Mucosa of descending colon (tissue), 3 donors: Measurements from ENCODE around the gene CLDN6. TPM values are rescaled to one million over a fixed set of nuclear protein-coding genes. Genes with fewer than 3 reads are reported as not detected.
A peak's percentile ranks its signal among the peaks of the same experiment; 100 is the strongest.

Experiments
- ATAC-seq: fragments of 200-7000 bp; cut with Tn5 transposase; one replicate; pipeline ENCODE4 v1.9.1; 2020; ENCODE audit warnings: mild to moderate bottlenecking, moderate library complexity
- DNase-seq, 3 donors: peaks; one replicate each; pipeline ENCODE4 v3.0.0-alpha.2; 2020
- H3K36me3 ChIP-seq: fragments of 200-600 bp; one replicate; pipeline ENCODE4 v1.8.0; 2021; ENCODE audit warnings: low read depth, mild to moderate bottlenecking
- H3K4me1 ChIP-seq: fragments of 200-600 bp; one replicate; pipeline ENCODE4 v1.8.0; 2021; ENCODE audit warnings: low read depth, mild to moderate bottlenecking
- H3K4me3 ChIP-seq: fragments of 200-600 bp; one replicate; pipeline ENCODE4 v1.8.0; 2021; ENCODE audit warnings: mild to moderate bottlenecking
- H3K9me3 ChIP-seq: fragments of 200-600 bp; one replicate; pipeline ENCODE4 v1.8.0; 2021; ENCODE audit warnings: mild to moderate bottlenecking
- intact Hi-C, 2 donors: fragments of 100-400 bp; cut with DNase I in 1 of 2; cut with micrococcal nuclease in 1 of 2; formaldehyde crosslinking; loops; one replicate each; pipeline versions ENCODE4 v1.11.0 to v1.11.1; 2022; cut with DNase I, micrococcal nuclease
- total RNA-seq, 3 donors: library from RNA; stranded (reverse); fragmentation: NEBNext Ultra II Directional in 2 of 3; extraction: Animal tissue kit (Norgen Biotek cat#: 25700) in 2 of 3; gene quantifications; one replicate each; pipeline versions ENCODE4 v1.2.1 to v1.2.4, GENCODE V29; 2021 to 2023
- TF ChIP-seq, protein P1 (sequence below): fragments of 200-600 bp; IDR thresholded peaks from one replicate; pipeline ENCODE4 v1.8.0; 2022; ENCODE audit warnings: antibody characterized with exemption, mild to moderate bottlenecking
- donor health status: DM: no; HTN: no; CAD: no; lungs with moderate emphysema.
- donor health status: DM: no; HTN: no; CAD: no.
- donor health status: DM: no; HTN: yes; CAD: no.

CLDN6 gene
- total RNA-seq, 3 donors from 2014 or later = not detected

DNA sequence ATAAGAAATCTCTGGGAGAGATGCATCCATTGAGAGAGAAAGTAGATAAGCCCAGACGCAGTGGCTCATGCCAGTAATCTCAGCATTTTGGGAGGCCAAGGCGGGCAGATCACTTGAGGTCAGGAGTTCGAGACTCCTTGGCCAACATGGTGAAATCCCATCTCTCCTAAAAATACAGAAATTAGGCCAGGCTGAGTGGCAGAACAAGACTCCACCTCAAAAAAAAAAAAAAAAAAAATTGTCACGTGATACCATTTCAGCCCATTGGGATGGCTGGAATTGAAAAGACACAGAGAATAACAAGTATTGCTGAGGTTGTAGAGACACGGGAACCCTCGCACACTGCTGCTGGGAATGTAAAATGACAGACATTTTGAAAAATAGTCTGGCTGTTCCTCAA, 44.6 kb upstream of the CLDN6 start:
- ATAC-seq (no peak), DNase-seq (peak in 1 of 3 donors; percentile 2)
- Histone ChIP-seq H3K9me3 (no peaks in the 10 kb centered on the region), H3K36me3 (no peaks in the 10 kb centered on the region), H3K4me1 (peaks cover 38% of the 10 kb centered on the region), H3K4me3 (no peak overlapping the region)
- TF ChIP-seq, protein P1, sequence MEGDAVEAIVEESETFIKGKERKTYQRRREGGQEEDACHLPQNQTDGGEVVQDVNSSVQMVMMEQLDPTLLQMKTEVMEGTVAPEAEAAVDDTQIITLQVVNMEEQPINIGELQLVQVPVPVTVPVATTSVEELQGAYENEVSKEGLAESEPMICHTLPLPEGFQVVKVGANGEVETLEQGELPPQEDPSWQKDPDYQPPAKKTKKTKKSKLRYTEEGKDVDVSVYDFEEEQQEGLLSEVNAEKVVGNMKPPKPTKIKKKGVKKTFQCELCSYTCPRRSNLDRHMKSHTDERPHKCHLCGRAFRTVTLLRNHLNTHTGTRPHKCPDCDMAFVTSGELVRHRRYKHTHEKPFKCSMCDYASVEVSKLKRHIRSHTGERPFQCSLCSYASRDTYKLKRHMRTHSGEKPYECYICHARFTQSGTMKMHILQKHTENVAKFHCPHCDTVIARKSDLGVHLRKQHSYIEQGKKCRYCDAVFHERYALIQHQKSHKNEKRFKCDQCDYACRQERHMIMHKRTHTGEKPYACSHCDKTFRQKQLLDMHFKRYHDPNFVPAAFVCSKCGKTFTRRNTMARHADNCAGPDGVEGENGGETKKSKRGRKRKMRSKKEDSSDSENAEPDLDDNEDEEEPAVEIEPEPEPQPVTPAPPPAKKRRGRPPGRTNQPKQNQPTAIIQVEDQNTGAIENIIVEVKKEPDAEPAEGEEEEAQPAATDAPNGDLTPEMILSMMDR = no peak
- intact Hi-C loops = no loop called here

DNA sequence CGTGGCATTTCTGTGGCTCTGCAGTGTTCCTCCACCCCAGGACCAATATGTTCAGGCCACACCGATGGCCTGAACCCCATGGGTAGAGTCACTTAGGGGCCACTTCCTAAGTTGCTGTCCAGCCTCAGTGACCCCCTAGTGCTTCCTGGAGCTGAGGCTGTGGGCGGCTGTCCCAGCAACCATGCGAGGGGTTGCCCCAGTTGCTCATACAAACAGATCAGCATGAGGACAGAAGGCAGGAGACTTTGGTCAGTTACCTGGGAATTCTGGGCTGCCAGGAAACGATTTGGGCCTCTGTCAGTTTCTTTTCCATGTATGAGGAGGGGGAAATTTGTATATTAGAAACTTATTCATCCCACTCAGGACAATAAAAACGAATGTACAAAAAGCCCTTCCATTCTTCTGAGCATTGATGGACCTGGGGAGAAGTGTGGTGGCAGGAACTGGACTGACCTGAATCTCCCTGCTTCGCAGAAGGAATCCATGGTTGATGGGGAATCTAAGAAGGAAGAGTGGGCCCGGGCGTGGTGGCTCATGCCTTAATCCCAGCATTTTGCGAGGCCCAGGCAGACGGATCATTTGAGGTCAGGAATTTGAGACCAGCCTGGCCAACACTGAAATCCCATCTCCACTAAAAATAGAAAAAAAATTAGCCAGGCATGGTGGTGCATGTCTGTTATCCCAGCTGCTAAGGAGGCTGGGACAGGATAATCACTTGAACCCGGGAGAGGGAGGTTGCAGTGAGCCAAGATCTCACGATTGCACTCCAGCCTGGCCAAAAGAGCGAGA, 42.5 kb upstream of the CLDN6 start:
- H3K4me1 ChIP-seq = peaks cover 36% of the 10 kb centered on the region
- intact Hi-C loops = no loop called here
- no peak for ATAC-seq

DNA sequence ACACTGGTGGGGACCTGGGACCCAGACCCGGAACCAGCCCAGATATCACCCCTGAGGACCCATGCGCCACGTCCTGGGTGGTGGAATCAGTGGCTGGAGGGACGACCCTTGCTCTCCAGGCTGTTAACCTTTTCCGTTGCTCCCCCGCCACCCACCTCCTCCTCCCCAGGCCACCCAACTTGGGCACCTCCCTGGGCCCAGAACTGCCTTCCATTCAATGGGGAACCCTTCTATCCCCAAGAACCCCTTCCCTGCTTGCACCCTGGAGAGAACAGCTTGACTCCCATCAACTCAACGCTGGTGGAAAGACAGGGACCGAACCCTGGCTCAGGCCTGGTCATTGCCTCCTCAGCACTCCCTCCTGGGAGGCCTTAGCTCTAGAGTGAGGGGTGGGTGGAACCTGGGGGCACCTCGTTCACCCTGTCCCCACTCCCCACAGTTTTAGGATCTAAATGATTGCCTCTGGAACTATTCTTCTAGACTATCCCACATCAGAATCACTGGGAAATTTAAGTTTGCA, 41.8 kb upstream of the CLDN6 start:
- Histone ChIP-seq H3K4me3 (no peak overlapping the region), H3K36me3 (no peaks in the 10 kb centered on the region), H3K9me3 (no peaks in the 10 kb centered on the region), H3K4me1 (peaks cover 29% of the 10 kb centered on the region)
- no peak for ATAC-seq
- intact Hi-C loops = no loop called here
- DNase-seq = no peak
- TF ChIP-seq, protein P1 = no peak

More for the DNA sequence above, 42.5 kb upstream of the CLDN6 start:
- no peak overlapping the region for H3K4me3 ChIP-seq
- H3K36me3 ChIP-seq = no peaks in the 10 kb centered on the region
- TF ChIP-seq, protein P1 = no peak
- no peaks in the 10 kb centered on the region for H3K9me3 ChIP-seq
- peak in 2 of 3 donors; percentile 27 to 29 for DNase-seq

DNA sequence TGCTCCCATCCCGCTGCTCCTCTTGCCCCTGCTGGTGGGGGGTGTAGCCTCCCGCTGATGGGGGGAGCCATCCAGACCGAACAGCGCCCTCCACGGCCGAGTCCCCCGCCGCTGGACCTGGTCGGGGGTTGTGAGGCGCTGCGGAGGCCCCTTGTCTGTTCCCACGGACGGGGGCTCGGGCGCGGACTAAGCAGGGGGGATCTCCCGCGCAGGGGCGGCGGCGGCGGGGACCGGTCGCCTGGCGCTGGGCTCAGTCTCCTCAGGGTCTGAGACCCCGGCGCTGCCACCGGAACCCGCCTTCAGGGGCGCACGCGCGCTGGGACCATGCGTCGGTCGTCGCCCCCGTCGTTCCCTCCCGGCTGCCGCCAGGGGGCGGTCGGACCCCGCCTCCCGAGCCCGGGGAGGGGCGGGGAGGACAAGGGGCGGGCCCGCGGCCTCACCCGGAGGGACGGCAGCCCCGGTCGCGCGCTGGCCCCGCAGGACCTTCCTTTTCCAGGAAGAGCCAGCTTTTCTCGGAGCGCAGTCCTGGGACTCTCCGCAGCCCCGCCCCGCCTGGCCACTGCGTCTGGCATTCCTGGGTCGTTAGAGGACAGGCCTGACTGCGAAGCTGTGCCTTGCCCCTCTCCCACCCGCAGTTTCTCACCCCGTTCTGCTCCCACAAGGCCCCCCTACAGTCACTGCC, 41.2 kb upstream of the CLDN6 start:
- Histone ChIP-seq H3K4me3 (peak overlapping the region; percentile 33), H3K4me1 (peaks cover 23% of the 10 kb centered on the region), H3K9me3 (no peaks in the 10 kb centered on the region), H3K36me3 (no peaks in the 10 kb centered on the region)
- ATAC-seq (peak; percentile 95), DNase-seq (peak; percentile 85 to 96 (median 93))
- intact Hi-C loops = no loop called here
- TF ChIP-seq, protein P1 = peak; percentile 90

DNA sequence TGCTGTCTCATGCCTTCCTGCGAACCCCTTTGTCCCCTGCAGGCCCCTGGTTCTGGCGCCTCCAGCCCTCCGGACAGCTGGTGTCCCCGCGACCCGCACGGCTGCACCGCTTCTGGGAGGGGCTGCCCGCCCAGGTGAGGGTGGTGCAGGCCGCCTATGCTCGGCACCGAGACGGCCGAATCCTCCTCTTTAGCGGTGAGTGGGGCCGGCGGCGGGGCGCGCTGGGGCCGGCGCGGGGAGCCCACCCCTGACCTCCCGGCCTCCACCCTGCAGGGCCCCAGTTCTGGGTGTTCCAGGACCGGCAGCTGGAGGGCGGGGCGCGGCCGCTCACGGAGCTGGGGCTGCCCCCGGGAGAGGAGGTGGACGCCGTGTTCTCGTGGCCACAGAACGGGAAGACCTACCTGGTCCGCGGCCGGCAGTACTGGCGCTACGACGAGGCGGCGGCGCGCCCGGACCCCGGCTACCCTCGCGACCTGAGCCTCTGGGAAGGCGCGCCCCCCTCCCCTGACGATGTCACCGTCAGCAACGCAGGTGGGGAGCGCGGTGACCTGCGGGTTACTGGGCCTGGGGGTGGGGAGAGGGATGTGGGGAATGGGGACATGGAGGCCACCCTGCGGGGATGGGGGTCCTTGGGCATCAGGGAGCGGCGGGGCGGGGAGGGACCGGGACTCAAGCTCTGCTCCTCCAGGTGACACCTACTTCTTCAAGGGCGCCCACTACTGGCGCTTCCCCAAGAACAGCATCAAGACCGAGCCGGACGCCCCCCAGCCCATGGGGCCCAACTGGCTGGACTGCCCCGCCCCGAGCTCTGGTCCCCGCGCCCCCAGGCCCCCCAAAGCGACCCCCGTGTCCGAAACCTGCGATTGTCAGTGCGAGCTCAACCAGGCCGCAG, 40.4 kb upstream of the CLDN6 start:
- no peaks in the 10 kb centered on the region for H3K9me3 ChIP-seq
- peak; percentile 78 to 85 (median 84) for DNase-seq
- intact Hi-C loops = no loop called here
- peak overlapping the region; percentile 33 for H3K4me3 ChIP-seq
- TF ChIP-seq, protein P1 = no peak
- no peaks in the 10 kb centered on the region for H3K36me3 ChIP-seq
- peak; percentile 72 for ATAC-seq
- H3K4me1 ChIP-seq = peaks cover 15% of the 10 kb centered on the region
